NB4 (cell line): Measurements from ENCODE around the gene OR51D1.

ENCODE experiments used
- DNase-seq: peaks from one replicate; pipeline ENCODE4 v3.0.0; 2010; ENCODE audit warnings: low read depth
- H3K4me3 ChIP-seq: one replicate; pipeline ENCODE4 v1.5.1; 2011; ENCODE audit warnings: mild to moderate bottlenecking, low read depth, low read length, moderate library complexity
- MAX ChIP-seq: IDR thresholded peaks from 2 replicates; pipeline ENCODE4 v1.6.1; 2011; ENCODE audit warnings: low read depth, low read length
- MYC ChIP-seq: IDR thresholded peaks from 2 replicates; pipeline ENCODE4 v1.6.1; 2011; ENCODE audit warnings: low read depth, low read length
- POLR2A ChIP-seq: IDR thresholded peaks from 2 replicates; pipeline ENCODE4 v1.6.1; 2011; ENCODE audit warnings: mild to moderate bottlenecking; ENCODE audit not compliant: insufficient read length; ENCODE audit errors: extremely low read depth
- TF ChIP-seq, protein P1 (sequence below): IDR thresholded peaks from one replicate; pipeline ENCODE4 v1.5.1; 2012; ENCODE audit warnings: low read depth, low read length

The OR51D1 gene

GRCh38 chr11:4636962-4637661 is at the start of gene OR51D1:
OR51D1 (plus strand) TSS chr11:4637477; CDS start chr11:4639791, 2,314 bp downstream.
- peak; percentile 80 for TF ChIP-seq MYC
- no peak for TF ChIP-seq POLR2A
- TF ChIP-seq, protein P1, sequence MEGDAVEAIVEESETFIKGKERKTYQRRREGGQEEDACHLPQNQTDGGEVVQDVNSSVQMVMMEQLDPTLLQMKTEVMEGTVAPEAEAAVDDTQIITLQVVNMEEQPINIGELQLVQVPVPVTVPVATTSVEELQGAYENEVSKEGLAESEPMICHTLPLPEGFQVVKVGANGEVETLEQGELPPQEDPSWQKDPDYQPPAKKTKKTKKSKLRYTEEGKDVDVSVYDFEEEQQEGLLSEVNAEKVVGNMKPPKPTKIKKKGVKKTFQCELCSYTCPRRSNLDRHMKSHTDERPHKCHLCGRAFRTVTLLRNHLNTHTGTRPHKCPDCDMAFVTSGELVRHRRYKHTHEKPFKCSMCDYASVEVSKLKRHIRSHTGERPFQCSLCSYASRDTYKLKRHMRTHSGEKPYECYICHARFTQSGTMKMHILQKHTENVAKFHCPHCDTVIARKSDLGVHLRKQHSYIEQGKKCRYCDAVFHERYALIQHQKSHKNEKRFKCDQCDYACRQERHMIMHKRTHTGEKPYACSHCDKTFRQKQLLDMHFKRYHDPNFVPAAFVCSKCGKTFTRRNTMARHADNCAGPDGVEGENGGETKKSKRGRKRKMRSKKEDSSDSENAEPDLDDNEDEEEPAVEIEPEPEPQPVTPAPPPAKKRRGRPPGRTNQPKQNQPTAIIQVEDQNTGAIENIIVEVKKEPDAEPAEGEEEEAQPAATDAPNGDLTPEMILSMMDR: peak; percentile 87
- TF ChIP-seq MAX: peak; percentile 77
- H3K4me3 ChIP-seq: no peak within 1 kb of the TSS
- DNase-seq: peak; percentile 68

DNA sequence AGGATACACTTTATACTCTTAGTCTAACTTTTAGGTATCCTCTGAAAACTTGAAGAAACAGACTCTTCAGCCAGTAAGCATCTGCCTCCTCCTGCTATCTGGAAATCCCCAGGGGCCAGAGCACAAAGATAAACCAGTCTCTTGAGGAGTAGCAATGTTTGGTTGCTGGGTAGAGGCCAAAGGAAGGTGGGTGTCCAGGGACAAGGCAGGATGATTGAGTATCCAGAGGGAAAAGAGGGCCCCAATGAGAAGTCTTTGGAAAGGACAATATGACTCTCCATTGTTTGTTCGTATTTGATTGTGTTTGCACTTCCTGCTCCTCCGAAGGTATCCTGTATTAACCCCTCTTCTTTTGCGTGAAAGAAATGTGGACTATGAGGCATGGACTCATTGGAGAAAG is 48.3 kb upstream of the OR51D1 start:
- no peak for DNase-seq
- TF ChIP-seq, protein P1: no peak
- TF ChIP-seq MYC: no peak
- TF ChIP-seq POLR2A: no peak
- no peak for TF ChIP-seq MAX
- no peak overlapping the region for H3K4me3 ChIP-seq

- no peak for DNase-seq
- TF ChIP-seq MAX (no peak), MYC (no peak), POLR2A (no peak)
- TF ChIP-seq, protein P1: no peak
Observed at GRCh38 chr11:4593739-4594138, 43.5 kb upstream of the OR51D1 start, which contains the start of gene OR52I1. OR52I1 (plus strand) TSS chr11:4594039; CDS start chr11:4594039, 0 bp downstream.

DNA sequence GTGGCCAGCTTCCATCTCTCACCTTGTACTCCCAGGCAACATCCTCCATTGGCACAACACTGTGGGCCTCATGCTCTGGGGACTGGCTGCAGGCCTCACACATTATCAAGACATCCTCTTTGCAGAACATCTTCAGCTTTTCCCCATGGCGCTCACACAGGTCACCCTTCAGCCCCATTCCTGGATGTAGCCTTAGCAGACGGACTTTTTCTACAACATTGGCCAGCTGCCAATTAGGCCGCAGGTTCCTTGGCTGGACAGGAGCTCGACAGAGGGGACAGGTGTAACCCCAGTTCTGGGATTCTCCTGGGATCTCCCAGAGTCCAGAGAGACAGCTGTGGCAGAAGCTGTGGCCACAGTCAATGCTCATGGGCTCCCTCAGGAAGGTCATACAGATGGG is 32.2 kb upstream of the OR51D1 start:
- TF ChIP-seq POLR2A: no peak
- no peak for TF ChIP-seq MAX
- no peak for TF ChIP-seq MYC
- TF ChIP-seq, protein P1: no peak
- no peak overlapping the region for H3K4me3 ChIP-seq
- no peak for DNase-seq

More at GRCh38 chr11:4593739-4594138, 43.5 kb upstream of the OR51D1 start, which contains the start of gene OR52I1:
- no peak within 1 kb of the TSS for H3K4me3 ChIP-seq

DNA sequence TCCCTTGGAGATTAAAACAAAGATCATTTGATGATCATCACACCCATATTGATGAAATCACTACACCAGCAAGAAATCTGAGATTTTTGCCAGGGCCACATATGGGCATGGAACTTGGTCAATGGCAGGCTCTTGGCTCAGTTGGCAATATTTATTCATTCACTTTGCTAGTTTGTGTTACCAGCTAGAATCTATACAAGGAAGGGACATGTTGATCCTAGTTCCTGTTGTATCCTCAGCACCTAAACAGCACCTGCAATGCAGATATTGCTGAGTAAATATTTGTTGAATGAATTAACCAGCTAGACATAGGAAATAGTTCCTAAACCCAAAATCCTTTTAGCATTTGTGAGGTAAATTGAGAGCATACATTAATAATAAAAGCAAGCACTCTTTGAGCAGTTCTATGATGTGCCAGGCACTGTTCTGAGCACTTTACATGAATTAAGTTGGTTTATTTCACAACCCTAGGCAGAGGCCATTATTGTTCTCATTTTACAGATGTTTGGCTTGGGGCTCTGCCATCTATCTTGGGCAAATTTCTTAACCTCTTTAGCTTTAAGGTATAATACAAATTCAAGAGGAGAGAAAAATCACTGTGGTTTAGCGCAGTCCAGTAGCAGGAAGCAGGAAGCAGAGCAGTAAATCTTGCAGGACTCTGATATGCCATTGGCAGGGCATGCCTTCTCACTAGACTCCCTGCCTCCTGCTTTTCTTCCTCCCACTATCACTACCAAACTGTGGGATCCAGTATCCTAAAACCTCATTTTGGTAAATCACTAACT is 30.9 kb upstream of the OR51D1 start:
- TF ChIP-seq MYC (no peak), MAX (no peak), POLR2A (no peak)
- TF ChIP-seq, protein P1: no peak
- no peak for DNase-seq
- H3K4me3 ChIP-seq: peak overlapping the region; percentile 77
